GM03348 (cell line): ENCODE results near the gene FAM76B.

ENCODE experiments used
- DNase-seq: peaks from one replicate; pipeline ENCODE4 v3.0.0; 2012; ENCODE audit warnings: low spot score

The FAM76B gene

GRCh38 chr11:95729462-95729861 lies 60.1 kb downstream of the FAM76B start:
- DNase-seq = no peak

DNA sequence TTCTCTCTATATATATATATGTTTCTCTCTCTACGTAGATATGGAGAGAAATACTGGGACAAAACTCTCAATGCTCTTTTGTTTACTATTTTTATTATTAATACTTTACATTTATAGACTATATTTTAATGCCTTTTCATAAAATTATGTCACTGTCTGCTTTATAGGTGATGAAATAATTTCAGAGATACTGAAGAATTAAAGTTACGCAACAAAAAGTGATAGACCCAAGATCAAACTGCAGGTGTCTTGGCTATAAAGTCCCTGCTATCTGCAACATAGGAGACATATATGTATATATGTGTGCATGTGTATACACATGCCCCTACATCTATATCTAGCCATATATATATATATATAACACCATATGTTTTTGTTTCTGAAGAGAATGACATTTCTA lies 60.8 kb downstream of the FAM76B start:
- no peak for DNase-seq

GRCh38 chr11:95728094-95728493 lies 61.5 kb downstream of the FAM76B start:
- no peak for DNase-seq

- DNase-seq = no peak
Observed at GRCh38 chr11:95727620-95728019, 62.0 kb downstream of the FAM76B start.

DNA sequence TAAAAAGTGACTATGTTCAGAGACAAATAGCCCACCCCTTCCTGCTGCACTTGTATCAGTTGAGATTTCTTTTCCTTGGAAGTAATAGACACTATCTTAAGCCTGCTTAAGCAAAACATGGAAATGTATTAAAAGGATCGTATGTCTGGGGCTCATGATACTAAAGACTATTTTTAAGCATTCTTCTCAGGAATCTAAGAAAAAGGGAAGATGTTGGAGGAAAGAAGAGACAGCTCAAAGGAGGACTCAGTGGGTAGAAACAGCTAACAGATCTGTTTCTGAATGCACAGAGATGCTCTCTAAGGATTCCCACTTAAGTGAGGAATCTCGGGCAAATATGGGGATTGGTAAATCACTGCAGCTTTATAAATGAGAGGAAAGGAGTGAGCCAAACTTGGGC lies 62.5 kb downstream of the FAM76B start:
- DNase-seq = no peak

GRCh38 chr11:95725196-95725595 lies 64.4 kb downstream of the FAM76B start:
- DNase-seq = no peak

GRCh38 chr11:95723361-95723942 lies 66.1 kb downstream of the FAM76B start:
- DNase-seq = no peak

GRCh38 chr11:95720195-95720594 lies 69.4 kb downstream of the FAM76B start:
- DNase-seq = no peak
